ENCODE measurements around the gene ESPN. TPM values are rescaled to one million over a fixed set of nuclear protein-coding genes. Genes with fewer than 3 reads are reported as not detected.

ESPN gene
- total and polyA plus RNA-seq, 10 of the 15 experiments (the other 5 are each of a cell fraction or from before 2014, with no cell fraction given), result 0.18 to 0.71 (median 0.59) TPM; not detected in 7

- no peaks in the 10 kb centered on the region for H4K20me1 ChIP-seq (ENCODE audit: control insufficient read depth, insufficient read depth)
- no peaks in the 10 kb centered on the region for H3K9me3 ChIP-seq (replicated peaks; ENCODE audit: control insufficient read depth, insufficient read depth, low read length)
- H3K4me1 ChIP-seq (ENCODE audit: control insufficient read depth, insufficient read depth, low read length), result no peaks in the 10 kb centered on the region
- in situ Hi-C loops (cut with MboI) (loop anchor here (25.0 kb wide), 1 partner anchor 713 kb away; no protein-coding TSS in a partner anchor), intact Hi-C loops (cut with micrococcal nuclease; ENCODE audit: unreplicated experiment) (no loop called here)
- no peak for ATAC-seq
- H3K4me3 ChIP-seq, result no peak overlapping the region
- no peak for TF ChIP-seq MXI1 (IDR thresholded peaks at IDR 0.05; ENCODE audit: low read depth, low read length)
- no peak for TF ChIP-seq MAX (IDR thresholded peaks at IDR 0.05; ENCODE audit: low read depth, low read length)
- TF ChIP-seq TCF7 (IDR thresholded peaks at IDR 0.05; ENCODE audit: borderline replicate concordance), result no peak
- no peak for TF ChIP-seq NFYB (IDR thresholded peaks at IDR 0.05; ENCODE audit: insufficient read depth, low read depth, low read length)
- no peak for TF ChIP-seq CEBPB (IDR thresholded peaks at IDR 0.05; ENCODE audit: borderline replicate concordance in 1 of 2, low read depth in 2 of 2, low read length in 2 of 2)
- no peak for TF ChIP-seq ZNF217 (IDR thresholded peaks at IDR 0.05)
- TF ChIP-seq, protein P1, sequence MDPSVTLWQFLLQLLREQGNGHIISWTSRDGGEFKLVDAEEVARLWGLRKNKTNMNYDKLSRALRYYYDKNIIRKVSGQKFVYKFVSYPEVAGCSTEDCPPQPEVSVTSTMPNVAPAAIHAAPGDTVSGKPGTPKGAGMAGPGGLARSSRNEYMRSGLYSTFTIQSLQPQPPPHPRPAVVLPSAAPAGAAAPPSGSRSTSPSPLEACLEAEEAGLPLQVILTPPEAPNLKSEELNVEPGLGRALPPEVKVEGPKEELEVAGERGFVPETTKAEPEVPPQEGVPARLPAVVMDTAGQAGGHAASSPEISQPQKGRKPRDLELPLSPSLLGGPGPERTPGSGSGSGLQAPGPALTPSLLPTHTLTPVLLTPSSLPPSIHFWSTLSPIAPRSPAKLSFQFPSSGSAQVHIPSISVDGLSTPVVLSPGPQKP (IDR thresholded peaks at IDR 0.05; ENCODE audit: low read depth, low read length), result no peak
- TF ChIP-seq ZBTB40 (IDR thresholded peaks at IDR 0.05; ENCODE audit: borderline replicate concordance), result no peak
- TF ChIP-seq YBX1 (IDR thresholded peaks at IDR 0.05), result no peak
- no peak for TF ChIP-seq ZSCAN29 (IDR thresholded peaks at IDR 0.05)
- TF ChIP-seq NRF1 (conservative IDR thresholded peaks at IDR 0.05; ENCODE audit: low read depth, low read length), result no peak
- no peak for TF ChIP-seq STAT1 (conservative IDR thresholded peaks at IDR 0.05)
- TF ChIP-seq PAX5 (IDR thresholded peaks at IDR 0.05; ENCODE audit: borderline replicate concordance, low read depth, low read length), result no peak
- TF ChIP-seq CREM (IDR thresholded peaks at IDR 0.05; ENCODE audit: low read depth), result no peak
- no peak overlapping the region for H2AFZ ChIP-seq (ENCODE audit: control insufficient read depth, low read depth, low read length)
- ChIA-PET POLR2A (no interaction called here), RAD21 (ENCODE audit: unreplicated experiment) (no interaction called here), CTCF (interaction anchor here (1.0 to 1.8 kb wide), 7 partner anchors 8 to 147 kb away, joined by 3 to 7 read pairs (median 4); partner anchors contain the start of gene PLEKHG5), SMC1A (ENCODE audit: uncharacterized antibody, unreplicated experiment) (no interaction called here)
- BruUV-seq (replicated peaks), result no TSS peak
- DNase-seq (ENCODE audit: low read depth, low spot score), result no peak
- H3K27me3 ChIP-seq (replicated peaks in 1 of 2; ENCODE audit: control insufficient read depth in 2 of 2, insufficient read depth in 2 of 2, low read length in 1 of 2), result peaks cover 4 to 8% of the 10 kb centered on the region in 2 experiments
- H3K4me2 ChIP-seq (ENCODE audit: control insufficient read depth, insufficient read depth), result no peak overlapping the region
- H3K79me2 ChIP-seq (ENCODE audit: control insufficient read depth, insufficient read depth, low read length), result no peaks in the 10 kb centered on the region
- FAIRE-seq, result no peak
- H3K9ac ChIP-seq (ENCODE audit: control insufficient read depth, insufficient read depth, low read length), result no peak overlapping the region
- 5% methylated on average over 4 of the region's 4 CpGs for WGBS (ENCODE audit: insufficient coverage, insufficient replicate concordance, low lambda C conversion rate, missing lambda C conversion rate)
- no peak overlapping the region for H3K27ac ChIP-seq (ENCODE audit: control insufficient read depth, insufficient read depth)
- H3K36me3 ChIP-seq (ENCODE audit: control insufficient read depth in 2 of 2, insufficient read depth in 2 of 2, low read length in 1 of 2), result no peaks in the 10 kb centered on the region
These were observed 74.7 kb downstream of the ESPN start for GRCh38 chr1:6499296-6499695.

Measured in GM12878 (cell line).